WTC11 (cell line): ENCODE results near the gene TKTL1.

ENCODE experiments used
- CREB1 ChIP-seq: sonication (generic); formaldehyde crosslinking; IDR thresholded peaks from 2 replicates; pipeline ENCODE4 v1.8.0; 2023; ENCODE audit warnings: mild to moderate bottlenecking, missing genetic modification reagents
- ZNF263 ChIP-seq: sonication (generic); formaldehyde crosslinking; IDR thresholded peaks from 2 replicates; pipeline ENCODE4 v1.8.1; 2022; ENCODE audit warnings: low read depth, mild to moderate bottlenecking, moderate library complexity, missing genetic modification reagents

DNA sequence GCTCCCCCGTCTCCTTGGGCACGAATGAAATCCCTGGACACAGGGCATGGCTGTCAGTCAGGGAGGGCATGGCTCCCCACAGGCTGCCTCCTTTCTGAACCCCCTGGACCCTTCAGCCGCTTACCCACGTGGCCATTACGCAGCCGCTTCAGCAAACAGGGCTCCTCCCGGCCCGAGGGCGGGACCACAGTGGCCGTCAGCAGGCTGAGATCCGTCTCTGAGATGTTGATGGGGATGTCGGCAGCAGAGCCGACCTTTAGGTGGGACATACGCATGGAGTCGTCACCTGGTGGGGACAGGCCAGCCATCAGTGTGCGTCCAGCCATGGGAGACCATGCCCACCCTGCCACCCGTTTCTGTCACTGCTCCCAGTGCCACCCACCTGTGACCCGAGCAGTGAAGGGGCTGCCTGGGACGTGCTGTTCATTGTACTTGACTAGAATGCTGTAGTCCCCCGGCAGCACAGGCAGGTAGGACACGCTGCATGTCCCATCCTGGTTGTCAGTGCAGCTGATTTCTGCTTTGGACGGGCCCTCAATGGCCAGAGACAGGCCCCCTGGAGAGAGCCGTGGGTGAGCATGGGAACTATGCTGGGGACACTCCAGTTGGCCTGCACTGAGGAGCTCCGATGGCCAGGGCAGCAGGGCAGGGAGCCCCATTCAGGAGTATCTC is 57.7 kb downstream of the TKTL1 start:
- TF ChIP-seq ZNF263 (CRISPR knock-in tag) (no peak), CREB1 (CRISPR knock-in tag) (no peak)
